NB4 (cell line): ENCODE data around the gene ADAM8.

Experiments
- CTCF ChIP-seq: IDR thresholded peaks from one replicate; pipeline ENCODE4 v1.5.1; 2012; ENCODE audit warnings: low read depth, low read length
- POLR2A ChIP-seq: IDR thresholded peaks from 2 replicates; pipeline ENCODE4 v1.6.1; 2011; ENCODE audit warnings: mild to moderate bottlenecking; ENCODE audit not compliant: insufficient read length; ENCODE audit errors: extremely low read depth

- no peak for TF ChIP-seq CTCF
- TF ChIP-seq POLR2A: no peak
Observed at GRCh38 chr10:133270204-133270603, 6.5 kb downstream of the ADAM8 start.
